NT2/D1 (cell line): Measurements from ENCODE around the gene PLXNA4.

Source experiments
- SUZ12 ChIP-seq: IDR thresholded peaks from 2 replicates; pipeline ENCODE4 v1.6.1; 2011; ENCODE audit not compliant: insufficient read length, insufficient read depth; ENCODE audit errors: extremely low read depth
- YY1 ChIP-seq: IDR thresholded peaks from 2 replicates; pipeline ENCODE4 v1.6.1; 2011; ENCODE audit not compliant: insufficient read length, insufficient read depth

DNA sequence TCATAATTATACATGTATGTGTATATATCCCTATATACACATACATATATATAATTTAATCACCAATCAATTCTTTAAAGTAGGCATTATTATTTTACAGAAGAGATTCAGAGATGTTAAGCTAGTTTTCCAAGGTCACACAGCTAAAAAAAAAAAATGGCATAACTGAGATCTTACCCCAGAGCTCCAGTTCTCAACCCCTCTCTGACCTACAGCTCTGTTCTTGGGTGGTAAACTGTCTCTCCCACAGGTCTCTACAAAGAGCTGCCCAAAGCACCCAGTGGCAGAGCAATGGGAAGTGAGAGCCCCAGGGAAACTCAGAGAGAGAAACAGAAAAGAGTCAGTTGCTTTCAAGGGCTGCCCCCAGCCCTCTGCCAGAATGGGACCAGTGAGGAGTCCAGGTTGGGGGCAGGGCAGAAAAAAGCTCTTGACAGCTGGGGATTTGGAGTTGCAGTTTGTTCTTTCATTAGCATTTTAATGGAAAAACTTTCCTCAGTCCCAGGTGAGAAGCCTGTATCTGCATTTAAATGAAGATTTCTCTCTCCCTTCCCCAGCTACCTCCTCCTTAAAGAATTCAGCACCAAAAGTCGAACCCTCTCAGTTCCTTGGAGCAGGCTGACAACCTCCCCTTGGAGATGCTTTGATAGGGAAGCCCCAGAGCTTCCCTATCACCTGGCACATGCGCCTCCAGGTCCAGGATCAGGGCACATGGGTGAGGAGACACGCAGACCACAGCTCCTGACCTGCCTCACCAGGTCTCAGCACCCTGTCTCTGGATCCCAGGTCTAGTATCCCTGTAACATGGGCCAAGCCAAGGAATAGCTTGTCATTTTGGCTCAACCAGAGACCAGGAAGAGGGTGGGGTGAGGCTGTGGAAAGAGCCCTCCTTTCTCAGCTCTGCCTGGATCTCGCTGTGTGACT is 388.1 kb downstream of the PLXNA4 start:
- TF ChIP-seq SUZ12 (no peak), YY1 (no peak)
